Astrocyte (in vitro differentiated cells and primary cell): Measurements from ENCODE around the gene CORO7.

Experiments used
- EZH2 ChIP-seq: IDR thresholded peaks from 2 replicates; pipeline ENCODE4 v1.6.1; 2012; ENCODE audit warnings: mild to moderate bottlenecking, low read length, inconsistent platforms; ENCODE audit not compliant: insufficient read depth
- TF ChIP-seq, protein P1 (sequence below): IDR thresholded peaks from 2 replicates; pipeline ENCODE4 v1.5.1; 2011; ENCODE audit warnings: low read depth, mild to moderate bottlenecking, inconsistent platforms, low read length, moderate library complexity; ENCODE audit not compliant: insufficient read depth

DNA sequence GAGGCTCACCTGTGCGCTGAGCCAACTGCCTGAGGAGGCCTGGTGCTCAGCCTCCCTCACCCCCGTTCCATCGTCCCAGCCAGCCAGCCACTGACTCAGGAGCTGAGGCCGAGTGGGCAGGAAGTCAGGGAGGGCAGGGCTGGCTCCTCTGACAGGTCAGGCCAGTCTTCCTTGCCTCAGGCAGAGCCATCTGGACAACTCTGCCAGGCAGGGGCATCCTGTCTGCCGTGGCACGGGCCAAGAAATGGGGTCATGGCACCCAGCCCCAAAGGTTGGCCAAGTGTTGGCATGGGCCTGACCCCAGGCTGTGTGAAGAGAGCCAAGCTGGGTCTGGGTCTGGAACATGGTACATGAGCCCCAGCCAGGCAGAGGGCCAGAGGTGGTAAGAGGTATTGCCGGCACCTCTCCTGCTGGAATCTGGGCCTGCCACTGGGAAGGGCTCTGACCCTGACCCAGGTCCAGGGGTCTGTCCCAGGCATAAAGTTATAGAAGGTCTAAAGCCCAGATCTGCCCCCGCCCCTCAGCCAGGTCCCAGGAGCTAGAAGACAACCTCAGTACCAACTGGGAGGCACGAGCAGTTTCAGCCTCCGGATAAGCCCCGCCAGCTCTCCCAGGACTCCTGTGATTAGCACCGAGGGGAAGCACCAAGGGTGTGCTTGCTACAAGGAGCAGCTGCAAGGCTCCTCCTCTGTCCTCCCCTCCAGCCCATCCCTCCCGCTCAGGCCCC lies 47.2 kb downstream of the CORO7 start:
- TF ChIP-seq, protein P1, sequence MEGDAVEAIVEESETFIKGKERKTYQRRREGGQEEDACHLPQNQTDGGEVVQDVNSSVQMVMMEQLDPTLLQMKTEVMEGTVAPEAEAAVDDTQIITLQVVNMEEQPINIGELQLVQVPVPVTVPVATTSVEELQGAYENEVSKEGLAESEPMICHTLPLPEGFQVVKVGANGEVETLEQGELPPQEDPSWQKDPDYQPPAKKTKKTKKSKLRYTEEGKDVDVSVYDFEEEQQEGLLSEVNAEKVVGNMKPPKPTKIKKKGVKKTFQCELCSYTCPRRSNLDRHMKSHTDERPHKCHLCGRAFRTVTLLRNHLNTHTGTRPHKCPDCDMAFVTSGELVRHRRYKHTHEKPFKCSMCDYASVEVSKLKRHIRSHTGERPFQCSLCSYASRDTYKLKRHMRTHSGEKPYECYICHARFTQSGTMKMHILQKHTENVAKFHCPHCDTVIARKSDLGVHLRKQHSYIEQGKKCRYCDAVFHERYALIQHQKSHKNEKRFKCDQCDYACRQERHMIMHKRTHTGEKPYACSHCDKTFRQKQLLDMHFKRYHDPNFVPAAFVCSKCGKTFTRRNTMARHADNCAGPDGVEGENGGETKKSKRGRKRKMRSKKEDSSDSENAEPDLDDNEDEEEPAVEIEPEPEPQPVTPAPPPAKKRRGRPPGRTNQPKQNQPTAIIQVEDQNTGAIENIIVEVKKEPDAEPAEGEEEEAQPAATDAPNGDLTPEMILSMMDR = no peak
- no peak for TF ChIP-seq EZH2
